B cell (primary cell): ENCODE measurements around the gene DENND6A. TPM values are rescaled to one million over a fixed set of nuclear protein-coding genes. Genes with fewer than 3 reads are reported as not detected.
"Not testable (repeated sequence)": the region's sequence is repeated elsewhere in the genome, so short reads cannot be mapped to it uniquely, and the experiment has no call there.

Experiments used
- ATAC-seq: fragments of 200-7000 bp; cut with Tn5 transposase; one replicate; pipeline ENCODE4 v1.10.0; 2021; ENCODE audit warnings: low read depth, mild to moderate bottlenecking, moderate number of reproducible peaks, moderate library complexity
- CTCF ChIA-PET: fragments of 350-600 bp; sonication (Branson Sonifier 250); formaldehyde crosslinking; loops from one replicate; lab custom pipeline; 2021; ENCODE audit warnings: antibody characterized with exemption, inconsistent platforms; lab: Charles Lee
- POLR2A ChIA-PET: fragments of 350-600 bp; sonication (Branson Sonifier 250); formaldehyde crosslinking; loops from one replicate; lab custom pipeline; 2021; ENCODE audit warnings: antibody characterized with exemption; lab: Charles Lee
- DNase-seq: peaks from one replicate; pipeline ENCODE4 v3.0.0; 2013
- H2AFZ ChIP-seq: 2 replicates; pipeline ENCODE4 v1.6.1; 2012; ENCODE audit warnings: mild to moderate bottlenecking, low read depth, low read length; ENCODE audit not compliant: insufficient read depth, poor library complexity, severe bottlenecking
- H3K27ac ChIP-seq, 2 donors: 1 replicate in 1 of 2; 2 replicates in 1 of 2; pipeline ENCODE4 v1.5.1; 2012 to 2013; ENCODE audit warnings: low read length in 2 of 2, mild to moderate bottlenecking in 2 of 2, moderate library complexity in 1 of 2
- H3K27me3 ChIP-seq, 4 experiments: fragments of 200-600 bp in 1 of 4; sonication (generic) in 1 of 4; replicated peaks in 1 of 4; 1 replicate in 2 of 4; 2 replicates in 2 of 4; pipeline versions ENCODE4 v1.6.1 to v1.7.0; 2013 to 2016; ENCODE audit warnings: low read length in 3 of 4, mild to moderate bottlenecking in 2 of 4, mixed read lengths in 1 of 4, moderate library complexity in 1 of 4; ENCODE audit not compliant: insufficient read depth in 4 of 4, control insufficient read depth in 3 of 4; ENCODE audit errors: control extremely low read depth in 1 of 4
- H3K36me3 ChIP-seq, 2 experiments: replicated peaks in 1 of 2; 1 replicate in 1 of 2; 2 replicates in 1 of 2; pipeline versions ENCODE4 v1.6.1 to v1.7.1; 2013; ENCODE audit warnings: low read length in 1 of 2; ENCODE audit not compliant: insufficient read depth in 2 of 2, control insufficient read depth in 1 of 2; ENCODE audit errors: control extremely low read depth in 1 of 2, extremely low read depth in 1 of 2
- H3K4me1 ChIP-seq, 2 donors: fragments of 200-600 bp in 1 of 2; sonication (generic) in 1 of 2; 1 replicate in 1 of 2; 2 replicates in 1 of 2; pipeline versions ENCODE4 v1.5.1 to v1.6.1; 2013 to 2017; ENCODE audit warnings: low read length in 2 of 2; ENCODE audit not compliant: control insufficient read depth in 2 of 2, insufficient read depth in 2 of 2
- H3K4me2 ChIP-seq: replicated peaks from 2 replicates; pipeline ENCODE3; 2012; ENCODE audit warnings: mild to moderate bottlenecking, low read depth, low read length; ENCODE audit not compliant: poor library complexity, severe bottlenecking
- H3K4me3 ChIP-seq, 5 experiments: fragments of 200-600 bp in 1 of 5; sonication (generic) in 1 of 5; 1 replicate in 3 of 5; 2 replicates in 2 of 5; pipeline versions ENCODE4 v1.5.1 to v1.7.0; 2011 to 2016; ENCODE audit warnings: low read length in 4 of 5, mild to moderate bottlenecking in 4 of 5, low read depth in 2 of 5, control low read depth in 1 of 5, moderate library complexity in 1 of 5; ENCODE audit not compliant: insufficient read depth in 1 of 5; ENCODE audit errors: control extremely low read depth in 1 of 5, extremely low read depth in 1 of 5
- H3K79me2 ChIP-seq: fragments of 200-600 bp; sonication (generic); one replicate; pipeline ENCODE4 v1.6.0; 2016; ENCODE audit warnings: low read length; ENCODE audit not compliant: control insufficient read depth, insufficient read depth
- H3K9ac ChIP-seq: fragments of 200-600 bp; sonication (generic); 2 replicates; pipeline ENCODE4 v1.6.1; 2017; ENCODE audit warnings: mild to moderate bottlenecking, low read length, moderate library complexity
- H3K9me3 ChIP-seq, 3 donors: one replicate each; pipeline versions ENCODE4 v1.6.1 to v1.7.1; 2013; ENCODE audit warnings: low read length in 2 of 3; ENCODE audit not compliant: control insufficient read depth in 2 of 3, insufficient read depth in 1 of 3; ENCODE audit errors: control extremely low read depth in 1 of 3
- H4K20me1 ChIP-seq: 2 replicates; pipeline ENCODE4 v1.6.0; 2012; ENCODE audit warnings: mild to moderate bottlenecking, low read length; ENCODE audit not compliant: insufficient read depth, control insufficient read depth, poor library complexity, severe bottlenecking
- H3K27ac Mint-ChIP-seq: one replicate; pipeline ENCODE4 v1.8.0; 2021; ENCODE audit warnings: mixed read lengths
- H3K27me3 Mint-ChIP-seq: one replicate; pipeline ENCODE4 v1.8.0; 2021; ENCODE audit warnings: mixed read lengths
- H3K4me1 Mint-ChIP-seq: one replicate; pipeline ENCODE4 v1.8.0; 2021; ENCODE audit warnings: mixed read lengths
- H3K4me3 Mint-ChIP-seq: one replicate; pipeline ENCODE4 v1.8.0; 2021; ENCODE audit warnings: mixed read lengths
- H3K9me3 Mint-ChIP-seq: one replicate; pipeline ENCODE4 v1.8.0; 2022; ENCODE audit warnings: mixed read lengths; ENCODE audit not compliant: insufficient read depth
- EZH2 ChIP-seq: IDR thresholded peaks from 2 replicates; pipeline ENCODE4 v1.6.1; 2012; ENCODE audit warnings: borderline replicate concordance, low read depth, mild to moderate bottlenecking, moderate library complexity, low read length; ENCODE audit not compliant: insufficient read depth, poor library complexity, severe bottlenecking
- WGBS: methylation state at CpG from one replicate; pipeline ENCODE4 v1.1.5; 2013; ENCODE audit warnings: missing lambda C conversion rate; ENCODE audit not compliant: insufficient coverage; 5-methylcytosine and 5-hydroxymethylcytosine counted together
- intact Hi-C: fragments of 100-400 bp; cut with micrococcal nuclease; formaldehyde crosslinking; loops from one replicate; pipeline ENCODE4 v1.10.0; 2022
- polyA plus RNA-seq: library from polyadenylated mRNA; depleted of rRNA; stranded (reverse); fragments of >200 nt; gene quantifications from 2 replicates; pipeline ENCODE4 v1.2.3, GENCODE V29; 2012
- total RNA-seq, 2 donors: library from RNA; stranded (reverse); fragments of 120-200 nt in 1 of 2; gene quantifications; 1 replicate in 1 of 2; 2 replicates in 1 of 2; pipeline versions ENCODE4 v1.2.3 to v1.2.4, GENCODE V29; 2013 to 2022
- TF ChIP-seq, protein P1 (sequence below): fragments of 200-600 bp; IDR thresholded peaks from one replicate; pipeline ENCODE4 v1.8.0; 2022; ENCODE audit warnings: antibody characterized with exemption, mild to moderate bottlenecking

The DENND6A gene
- total and polyA plus RNA-seq, 2 donors (not counting 1 experiment from before 2014, with no cell fraction given): 10.0 to 31.5 TPM

DNA sequence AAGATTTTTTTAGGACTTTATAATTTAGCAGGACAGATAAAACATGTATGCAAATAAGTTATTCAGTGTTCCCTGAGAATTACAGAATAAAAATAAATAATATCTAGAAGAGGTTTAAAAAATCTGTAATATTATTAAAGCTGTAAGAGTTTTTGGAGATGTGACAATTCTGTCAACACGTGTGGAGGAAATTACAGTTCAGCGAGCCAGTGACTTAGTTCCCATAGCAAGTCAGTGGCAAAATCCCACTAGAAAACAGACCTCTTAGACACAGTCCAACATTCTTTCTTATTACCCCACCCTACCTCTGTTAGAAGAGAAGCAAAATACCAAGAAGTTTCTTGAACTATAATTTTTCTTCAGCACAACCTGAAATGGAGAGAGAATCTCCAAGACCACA lies 16.2 kb upstream of the DENND6A start:
- Histone ChIP-seq H3K27ac (no peak overlapping the region), H3K4me1 (no peaks in the 10 kb centered on the region), H3K9ac (no peak overlapping the region), H3K4me2 (no peak overlapping the region), H3K9me3 (no peaks in the 10 kb centered on the region), H3K79me2 (no peaks in the 10 kb centered on the region), H3K36me3 (no peaks in the 10 kb centered on the region), H3K4me3 (no peak overlapping the region), H4K20me1 (no peaks in the 10 kb centered on the region), H2AFZ (peak overlapping the region; percentile 10), H3K27me3 (no peaks in the 10 kb centered on the region)
- no peak overlapping the region for H3K27ac Mint-ChIP-seq
- no CpG with 5 or more reads among the region's 2 CpGs for WGBS
- DNase-seq: no peak
- peaks cover 4% of the 10 kb centered on the region for H3K27me3 Mint-ChIP-seq
- H3K4me3 Mint-ChIP-seq: no peak overlapping the region
- CTCF ChIA-PET: no interaction called here
- no peak for ATAC-seq
- no peaks in the 10 kb centered on the region for H3K9me3 Mint-ChIP-seq
- no peaks in the 10 kb centered on the region for H3K4me1 Mint-ChIP-seq
- no peak for TF ChIP-seq EZH2
- TF ChIP-seq, protein P1, sequence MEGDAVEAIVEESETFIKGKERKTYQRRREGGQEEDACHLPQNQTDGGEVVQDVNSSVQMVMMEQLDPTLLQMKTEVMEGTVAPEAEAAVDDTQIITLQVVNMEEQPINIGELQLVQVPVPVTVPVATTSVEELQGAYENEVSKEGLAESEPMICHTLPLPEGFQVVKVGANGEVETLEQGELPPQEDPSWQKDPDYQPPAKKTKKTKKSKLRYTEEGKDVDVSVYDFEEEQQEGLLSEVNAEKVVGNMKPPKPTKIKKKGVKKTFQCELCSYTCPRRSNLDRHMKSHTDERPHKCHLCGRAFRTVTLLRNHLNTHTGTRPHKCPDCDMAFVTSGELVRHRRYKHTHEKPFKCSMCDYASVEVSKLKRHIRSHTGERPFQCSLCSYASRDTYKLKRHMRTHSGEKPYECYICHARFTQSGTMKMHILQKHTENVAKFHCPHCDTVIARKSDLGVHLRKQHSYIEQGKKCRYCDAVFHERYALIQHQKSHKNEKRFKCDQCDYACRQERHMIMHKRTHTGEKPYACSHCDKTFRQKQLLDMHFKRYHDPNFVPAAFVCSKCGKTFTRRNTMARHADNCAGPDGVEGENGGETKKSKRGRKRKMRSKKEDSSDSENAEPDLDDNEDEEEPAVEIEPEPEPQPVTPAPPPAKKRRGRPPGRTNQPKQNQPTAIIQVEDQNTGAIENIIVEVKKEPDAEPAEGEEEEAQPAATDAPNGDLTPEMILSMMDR: no peak
- POLR2A ChIA-PET: no interaction called here
- intact Hi-C loops: no loop called here

DNA sequence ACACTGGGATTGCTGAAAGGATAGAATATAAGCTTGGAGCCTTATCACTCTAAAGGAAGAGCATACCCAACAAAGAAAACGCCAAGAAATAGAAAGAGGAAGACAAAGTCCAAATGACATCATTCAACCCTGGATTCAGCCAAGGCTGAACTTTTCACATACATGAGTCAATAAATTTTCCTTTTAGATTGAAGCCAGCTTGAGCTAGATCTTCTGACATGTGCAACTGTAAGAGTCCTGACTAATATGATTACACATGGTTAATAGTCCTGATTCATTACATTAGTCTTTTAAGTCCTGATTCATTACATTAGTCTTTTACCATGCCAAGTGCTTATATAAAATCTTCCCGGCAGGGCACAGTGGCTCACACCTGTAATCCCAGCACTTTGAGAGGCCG lies 13.6 kb upstream of the DENND6A start:
- Mint-ChIP-seq H3K4me1 (no peaks in the 10 kb centered on the region), H3K27ac (no peak overlapping the region), H3K27me3 (peaks cover 4% of the 10 kb centered on the region), H3K4me3 (no peak overlapping the region), H3K9me3 (no peaks in the 10 kb centered on the region)
- H3K9ac ChIP-seq: no peak overlapping the region
- H2AFZ ChIP-seq: no peak overlapping the region
- ATAC-seq (no peak), DNase-seq (no peak)
- H3K36me3 ChIP-seq: no peaks in the 10 kb centered on the region
- H3K9me3 ChIP-seq: no peaks in the 10 kb centered on the region
- H3K27me3 ChIP-seq: no peaks in the 10 kb centered on the region
- no peaks in the 10 kb centered on the region for H3K4me1 ChIP-seq
- intact Hi-C loops: no loop called here
- H3K4me2 ChIP-seq: no peak overlapping the region
- no peak overlapping the region for H3K4me3 ChIP-seq
- 0% methylated on average over 1 of the region's 3 CpGs for WGBS
- ChIA-PET POLR2A (no interaction called here), CTCF (no interaction called here)
- H4K20me1 ChIP-seq: no peaks in the 10 kb centered on the region
- TF ChIP-seq, protein P1: no peak
- TF ChIP-seq EZH2: no peak
- H3K79me2 ChIP-seq: no peaks in the 10 kb centered on the region
- no peak overlapping the region for H3K27ac ChIP-seq

DNA sequence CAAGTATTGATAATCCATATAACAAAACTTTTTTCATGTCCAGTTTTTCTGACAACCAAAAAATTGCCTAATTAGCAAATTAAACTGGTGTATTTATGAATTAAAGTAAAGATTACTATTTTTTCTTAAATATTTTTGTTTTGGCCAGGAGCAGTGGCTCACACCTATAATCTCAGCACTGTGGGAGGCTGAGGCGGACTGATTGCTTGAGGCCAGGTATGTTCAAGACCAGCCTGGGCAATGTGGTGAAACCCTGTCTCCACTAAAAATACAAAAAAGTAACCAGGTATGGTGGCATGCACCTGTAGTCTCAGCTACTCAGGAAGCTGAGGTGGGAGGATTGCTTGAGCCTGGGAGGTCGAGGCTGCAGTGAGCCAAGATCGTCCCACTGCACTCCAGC lies 12.5 kb upstream of the DENND6A start:
- CTCF ChIA-PET, H3K9me3 ChIP-seq: not testable (repeated sequence)

More for the DNA sequence above, 12.5 kb upstream of the DENND6A start:
- POLR2A ChIA-PET, H3K4me3 Mint-ChIP-seq, H3K36me3 ChIP-seq, H3K27ac Mint-ChIP-seq, H3K27me3 ChIP-seq, H3K4me1 ChIP-seq, H4K20me1 ChIP-seq, ATAC-seq, H3K4me2 ChIP-seq, H3K79me2 ChIP-seq, H2AFZ ChIP-seq, H3K9me3 Mint-ChIP-seq, H3K4me3 ChIP-seq, H3K27ac ChIP-seq, H3K27me3 Mint-ChIP-seq, H3K9ac ChIP-seq, intact Hi-C loops, H3K4me1 Mint-ChIP-seq, DNase-seq: not testable (repeated sequence)
- WGBS: 83% methylated on average over 1 of the region's 3 CpGs
